Loucy (cell line): ENCODE results near the gene DOCK3.

Experiments used
- H2AFZ ChIP-seq: fragments of 200-600 bp; sonication (generic); 2 replicates; pipeline ENCODE4 v1.6.0; 2016; ENCODE audit warnings: antibody characterized with exemption, mild to moderate bottlenecking, low read length, moderate library complexity
- H3F3A ChIP-seq: fragments of 200-600 bp; 2 replicates; pipeline ENCODE4 v1.6.0; 2016; ENCODE audit warnings: antibody characterized with exemption, low read depth, mild to moderate bottlenecking
- H3K27me3 ChIP-seq: fragments of 200-600 bp; sonication (generic); 2 replicates; pipeline ENCODE4 v1.6.1; 2014; ENCODE audit warnings: low read length, mild to moderate bottlenecking; ENCODE audit not compliant: insufficient read depth, poor library complexity, severe bottlenecking
- H3K36me3 ChIP-seq: fragments of 200-600 bp; sonication (generic); 2 replicates; pipeline ENCODE4 v1.6.1; 2016; ENCODE audit warnings: low read length; ENCODE audit not compliant: insufficient read depth
- H3K4me1 ChIP-seq: fragments of 200-600 bp; sonication (generic); 2 replicates; pipeline ENCODE4 v1.5.1; 2014; ENCODE audit warnings: low read length, mild to moderate bottlenecking; ENCODE audit not compliant: insufficient read depth, poor library complexity, severe bottlenecking
- H3K4me2 ChIP-seq: fragments of 200-600 bp; sonication (generic); 2 replicates; pipeline ENCODE4 v1.6.0; 2014; ENCODE audit warnings: antibody characterized with exemption, low read length, low read depth, mild to moderate bottlenecking; ENCODE audit not compliant: poor library complexity, severe bottlenecking
- H3K4me3 ChIP-seq: fragments of 200-600 bp; sonication (generic); 2 replicates; pipeline ENCODE4 v1.5.1; 2014; ENCODE audit warnings: low read length, mild to moderate bottlenecking, mixed read lengths; ENCODE audit not compliant: poor library complexity, severe bottlenecking
- H3K79me2 ChIP-seq: fragments of 200-600 bp; sonication (generic); 2 replicates; pipeline ENCODE4 v1.6.1; 2014; ENCODE audit warnings: low read length; ENCODE audit not compliant: insufficient read depth
- H3K9ac ChIP-seq: fragments of 200-600 bp; sonication (generic); 2 replicates; pipeline ENCODE4 v1.6.0; 2014; ENCODE audit warnings: mild to moderate bottlenecking, low read depth, low read length, moderate library complexity; ENCODE audit not compliant: poor library complexity, severe bottlenecking
- H3K9me2 ChIP-seq: fragments of 200-600 bp; sonication (generic); replicated peaks from 2 replicates; pipeline ENCODE4 v1.6.1; 2016; ENCODE audit warnings: low read depth, low read length, mixed read lengths
- H3K9me3 ChIP-seq: fragments of 200-600 bp; sonication (generic); 2 replicates; pipeline ENCODE4 v1.6.1; 2014; ENCODE audit warnings: mild to moderate bottlenecking, antibody characterized with exemption, low read length, low read depth; ENCODE audit not compliant: insufficient read depth
- H4K20me1 ChIP-seq: fragments of 200-600 bp; sonication (generic); 2 replicates; pipeline ENCODE4 v1.6.0; 2014; ENCODE audit warnings: antibody characterized with exemption, low read length, mild to moderate bottlenecking; ENCODE audit not compliant: insufficient read depth, poor library complexity, severe bottlenecking
- EZH2phosphoT487 ChIP-seq: fragments of 200-600 bp; IDR thresholded peaks from 2 replicates; pipeline ENCODE4 v1.6.1; 2018; ENCODE audit warnings: antibody characterized with exemption, mild to moderate bottlenecking, moderate library complexity, borderline replicate concordance
- TF ChIP-seq, protein P1 (sequence below): fragments of 200-600 bp; sonication (generic); conservative IDR thresholded peaks from 2 replicates; pipeline ENCODE4 v1.5.1; 2014; ENCODE audit warnings: mild to moderate bottlenecking, antibody characterized with exemption, low read length

Gene DOCK3

DNA sequence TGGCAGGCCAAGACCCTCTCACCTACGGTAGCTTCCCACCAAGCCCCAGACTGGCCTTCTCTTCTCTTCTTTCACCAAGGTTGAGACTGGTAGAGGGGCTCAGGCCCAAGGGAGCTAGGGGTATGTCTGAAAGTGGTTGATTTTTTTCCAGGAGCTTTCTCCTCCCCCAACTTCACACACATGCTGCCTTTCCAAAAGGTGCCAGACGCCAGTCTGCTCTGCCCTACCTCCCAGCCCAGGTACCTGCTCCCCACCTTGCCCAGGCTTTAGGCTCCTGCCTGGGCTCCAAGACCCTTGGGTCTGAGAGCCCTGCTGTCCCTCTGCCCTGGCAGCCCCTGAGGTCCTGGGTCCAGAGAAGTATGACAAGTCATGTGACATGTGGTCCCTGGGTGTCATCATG lies 29.3 kb upstream of the DOCK3 start:
- H3K36me3 ChIP-seq: peaks cover 98% of the 10 kb centered on the region
- H4K20me1 ChIP-seq: peaks cover 6% of the 10 kb centered on the region
- no peaks in the 10 kb centered on the region for H3K9me2 ChIP-seq

DNA sequence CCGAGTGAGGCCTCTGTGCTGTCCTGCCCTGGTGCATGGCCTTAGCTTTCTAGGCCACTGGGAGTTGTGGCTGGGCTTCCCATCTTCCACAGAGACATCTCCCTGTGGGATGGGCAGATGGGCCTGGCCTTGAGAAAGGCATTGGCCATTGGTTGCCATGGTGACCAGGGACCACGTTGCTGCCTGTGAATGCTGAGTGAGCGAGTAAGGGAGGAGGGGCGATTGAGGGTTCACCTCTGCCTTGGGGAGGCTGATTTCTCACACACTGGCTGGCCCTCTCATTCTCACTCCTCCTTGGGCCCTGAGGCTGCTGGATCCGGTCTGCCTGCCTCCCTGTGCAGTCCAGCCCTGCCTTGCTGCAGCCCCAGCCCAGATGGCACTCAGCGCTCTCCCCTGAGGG lies 26.4 kb upstream of the DOCK3 start:
- no peaks in the 10 kb centered on the region for H4K20me1 ChIP-seq
- no peaks in the 10 kb centered on the region for H3F3A ChIP-seq
- no peak overlapping the region for H3K4me3 ChIP-seq
- no peaks in the 10 kb centered on the region for H3K27me3 ChIP-seq
- no peaks in the 10 kb centered on the region for H3K9me2 ChIP-seq
- no peaks in the 10 kb centered on the region for H3K79me2 ChIP-seq
- no peaks in the 10 kb centered on the region for H3K4me1 ChIP-seq
- peaks cover 70% of the 10 kb centered on the region; the same call in 1 of the 2 replicates for H3K36me3 ChIP-seq
- no peak overlapping the region for H3K4me2 ChIP-seq
- no peaks in the 10 kb centered on the region for H3K9me3 ChIP-seq
- TF ChIP-seq, protein P1, sequence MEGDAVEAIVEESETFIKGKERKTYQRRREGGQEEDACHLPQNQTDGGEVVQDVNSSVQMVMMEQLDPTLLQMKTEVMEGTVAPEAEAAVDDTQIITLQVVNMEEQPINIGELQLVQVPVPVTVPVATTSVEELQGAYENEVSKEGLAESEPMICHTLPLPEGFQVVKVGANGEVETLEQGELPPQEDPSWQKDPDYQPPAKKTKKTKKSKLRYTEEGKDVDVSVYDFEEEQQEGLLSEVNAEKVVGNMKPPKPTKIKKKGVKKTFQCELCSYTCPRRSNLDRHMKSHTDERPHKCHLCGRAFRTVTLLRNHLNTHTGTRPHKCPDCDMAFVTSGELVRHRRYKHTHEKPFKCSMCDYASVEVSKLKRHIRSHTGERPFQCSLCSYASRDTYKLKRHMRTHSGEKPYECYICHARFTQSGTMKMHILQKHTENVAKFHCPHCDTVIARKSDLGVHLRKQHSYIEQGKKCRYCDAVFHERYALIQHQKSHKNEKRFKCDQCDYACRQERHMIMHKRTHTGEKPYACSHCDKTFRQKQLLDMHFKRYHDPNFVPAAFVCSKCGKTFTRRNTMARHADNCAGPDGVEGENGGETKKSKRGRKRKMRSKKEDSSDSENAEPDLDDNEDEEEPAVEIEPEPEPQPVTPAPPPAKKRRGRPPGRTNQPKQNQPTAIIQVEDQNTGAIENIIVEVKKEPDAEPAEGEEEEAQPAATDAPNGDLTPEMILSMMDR: no peak
- no peak overlapping the region for H2AFZ ChIP-seq
- no peak overlapping the region for H3K9ac ChIP-seq

More for the DNA sequence above, 29.3 kb upstream of the DOCK3 start:
- no peak overlapping the region for H3K4me3 ChIP-seq
- peaks cover under 1% of the 10 kb centered on the region; the same call in 1 of the 2 replicates for H3K79me2 ChIP-seq
- H3K4me2 ChIP-seq: no peak overlapping the region
- no peak overlapping the region for H2AFZ ChIP-seq
- no peaks in the 10 kb centered on the region for H3K27me3 ChIP-seq
- H3K4me1 ChIP-seq: no peaks in the 10 kb centered on the region
- H3K9ac ChIP-seq: no peak overlapping the region
- TF ChIP-seq, protein P1: no peak
- no peak for TF ChIP-seq EZH2phosphoT487
- no peaks in the 10 kb centered on the region for H3K9me3 ChIP-seq
- H3F3A ChIP-seq: no peaks in the 10 kb centered on the region

DNA sequence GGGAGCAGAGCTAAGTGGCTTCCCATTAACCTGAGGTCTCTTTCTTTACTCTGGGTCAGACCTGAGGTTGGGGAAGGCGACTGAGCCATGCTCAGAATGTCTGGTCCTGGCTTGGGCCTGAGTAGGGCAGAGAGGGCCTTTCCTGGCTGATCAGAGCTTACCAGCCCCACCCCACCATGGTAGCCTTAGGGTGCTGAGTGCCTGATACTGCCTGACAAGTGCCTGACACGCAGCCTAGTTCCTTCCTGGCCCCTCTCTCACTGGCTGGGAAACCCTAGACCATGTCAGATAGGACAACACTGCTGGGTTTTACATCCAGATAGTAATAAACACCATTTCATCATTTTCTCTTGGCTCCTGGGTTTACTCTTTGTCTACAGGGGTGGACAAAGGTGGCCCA lies 25.8 kb upstream of the DOCK3 start:
- Histone ChIP-seq H3K4me1 (no peaks in the 10 kb centered on the region), H3K9ac (no peak overlapping the region), H2AFZ (no peak overlapping the region), H3K27me3 (no peaks in the 10 kb centered on the region), H3K36me3 (peaks cover 64% of the 10 kb centered on the region; the same call in 1 of the 2 replicates), H3K9me3 (no peaks in the 10 kb centered on the region), H3F3A (no peaks in the 10 kb centered on the region), H3K4me3 (no peak overlapping the region), H3K9me2 (no peaks in the 10 kb centered on the region), H3K4me2 (no peak overlapping the region), H4K20me1 (no peaks in the 10 kb centered on the region), H3K79me2 (no peaks in the 10 kb centered on the region)
- no peak for TF ChIP-seq EZH2phosphoT487
- TF ChIP-seq, protein P1: no peak
